BJ (cell line): ENCODE results near the gene IL17C. TPM values are rescaled to one million over a fixed set of nuclear protein-coding genes. Genes with fewer than 3 reads are reported as not detected.
A peak's percentile ranks its signal among the peaks of the same experiment; 100 is the strongest.

Experiments used
- CTCF ChIA-PET: fragments of 350-600 bp; formaldehyde crosslinking; extraction: SDS; loops from one replicate; lab custom pipeline; 2021; ENCODE audit warnings: antibody characterized with exemption, inconsistent platforms; lab: Yijun Ruan, JAX
- POLR2A ChIA-PET: fragments of 300-600 bp; sonication (Branson Sonifier 250); formaldehyde crosslinking; extraction: SDS; loops from one replicate; lab custom pipeline; 2021; ENCODE audit warnings: antibody characterized with exemption; lab: Charles Lee
- DNase-seq: peaks from one replicate; pipeline ENCODE4 v3.0.0-alpha.2; 2011; ENCODE audit warnings: low read depth
- H3K27me3 ChIP-seq: 2 replicates; pipeline ENCODE4 v1.6.0; 2011; ENCODE audit warnings: low read length; ENCODE audit not compliant: control insufficient read depth, insufficient read depth
- H3K36me3 ChIP-seq: 2 replicates; pipeline ENCODE4 v1.5.1; 2011; ENCODE audit warnings: low read length; ENCODE audit not compliant: control insufficient read depth, insufficient read depth
- H3K4me3 ChIP-seq: 2 replicates; pipeline ENCODE4 v1.5.1; 2011; ENCODE audit warnings: low read depth, mild to moderate bottlenecking, control low read depth, low read length
- CTCF ChIP-seq: IDR thresholded peaks from 2 replicates; pipeline ENCODE4 v1.5.1; 2011; ENCODE audit warnings: low read depth, mild to moderate bottlenecking, control low read depth, inconsistent platforms, low read length, moderate library complexity; ENCODE audit not compliant: insufficient read depth
- polyA plus RNA-seq: library from polyadenylated mRNA; depleted of rRNA; stranded (reverse); fragments of >200 nt; gene quantifications from 2 replicates; pipeline ENCODE4 v1.2.3, GENCODE V29; 2011

The IL17C gene
- polyA plus RNA-seq, 1 experiment, result not detected

GRCh38 chr16:88631384-88631783 is 7.0 kb upstream of the IL17C start:
- CTCF ChIA-PET, result no interaction called here
- Histone ChIP-seq H3K36me3 (peaks cover 23% of the 10 kb centered on the region), H3K4me3 (no peak overlapping the region), H3K27me3 (no peaks in the 10 kb centered on the region)
- POLR2A ChIA-PET, result no interaction called here
- no peak for DNase-seq
- TF ChIP-seq CTCF, result no peak

DNA sequence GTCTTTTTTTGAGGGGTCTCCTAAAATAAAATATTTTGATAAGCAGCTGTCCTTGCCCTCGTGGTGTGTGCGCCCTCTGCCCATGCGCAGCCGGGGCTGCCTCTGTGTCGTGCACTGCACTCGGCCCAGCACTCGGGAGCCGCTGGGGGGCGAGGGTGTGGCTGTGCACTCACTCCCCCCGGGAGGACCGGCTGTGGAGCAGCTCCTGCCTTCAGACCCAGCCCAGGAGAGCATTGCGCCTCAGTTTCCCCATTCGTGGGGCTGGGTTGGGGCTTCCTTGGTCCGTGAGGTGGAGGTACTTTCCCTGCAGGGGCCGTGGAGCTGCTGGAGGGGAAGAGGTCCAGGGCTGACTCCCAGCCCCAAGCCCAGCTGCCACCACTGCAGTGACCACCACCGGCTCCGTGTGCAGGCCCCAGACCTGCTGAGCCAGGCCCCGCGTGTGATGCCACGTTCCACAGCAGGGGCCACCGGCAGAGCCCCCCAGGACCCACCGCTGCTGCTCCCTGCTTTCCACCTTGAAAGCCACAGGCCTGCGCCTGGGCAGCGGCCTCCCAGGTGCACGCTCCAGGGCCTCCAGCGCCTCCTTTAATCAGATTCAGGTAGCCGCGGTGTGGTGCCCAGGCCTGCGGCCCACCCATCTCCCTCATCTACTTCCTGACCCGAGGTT is 6.3 kb upstream of the IL17C start:
- H3K27me3 ChIP-seq, result no peaks in the 10 kb centered on the region
- ChIA-PET CTCF (interaction anchor here (0.9 kb wide), 1 partner anchor 28 kb away, joined by 3 read pairs; no protein-coding TSS in a partner anchor), POLR2A (no interaction called here)
- DNase-seq, result no peak
- peaks cover 23% of the 10 kb centered on the region for H3K36me3 ChIP-seq
- no peak for TF ChIP-seq CTCF
- H3K4me3 ChIP-seq, result no peak overlapping the region

GRCh38 chr16:88632587-88632930 is 5.8 kb upstream of the IL17C start:
- POLR2A ChIA-PET, result no interaction called here
- Histone ChIP-seq H3K27me3 (no peaks in the 10 kb centered on the region), H3K36me3 (peaks cover 19% of the 10 kb centered on the region), H3K4me3 (no peak overlapping the region)
- DNase-seq, result no peak
- CTCF ChIA-PET, result interaction anchor here (0.9 kb wide), 1 partner anchor 28 kb away, joined by 3 read pairs; no protein-coding TSS in a partner anchor
- no peak for TF ChIP-seq CTCF

DNA sequence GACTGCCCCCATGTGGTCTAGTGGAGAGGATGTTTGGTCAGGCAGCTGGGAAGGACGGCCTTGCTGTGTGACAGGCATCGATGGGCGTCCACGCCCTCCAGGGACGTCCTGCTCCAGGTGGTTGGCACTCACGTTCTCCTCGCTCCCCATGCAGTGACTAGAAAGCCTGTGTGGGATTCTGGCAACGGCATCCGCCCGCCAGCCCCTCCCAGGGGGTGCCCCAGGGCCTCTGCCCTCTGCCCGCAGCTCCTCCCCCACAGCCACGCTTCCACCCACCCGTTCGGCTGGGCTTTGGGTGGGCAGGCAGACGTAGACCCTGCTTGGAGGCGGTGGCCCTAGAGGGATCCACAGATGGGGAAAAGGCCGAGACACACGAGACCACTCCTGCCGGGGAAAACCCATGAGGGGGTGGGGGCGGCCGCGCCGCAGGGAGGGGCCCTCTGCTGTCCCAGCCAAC is 4.7 kb upstream of the IL17C start:
- H3K36me3 ChIP-seq, result peaks cover 11% of the 10 kb centered on the region
- no peak overlapping the region for H3K4me3 ChIP-seq
- H3K27me3 ChIP-seq, result peaks cover 6% of the 10 kb centered on the region
- CTCF ChIA-PET, result interaction anchor here (1.0 kb wide), 1 partner anchor 10 kb away, joined by 3 read pairs; no protein-coding TSS in a partner anchor
- POLR2A ChIA-PET, result no interaction called here
- peak; percentile 34 for TF ChIP-seq CTCF
- no peak for DNase-seq

DNA sequence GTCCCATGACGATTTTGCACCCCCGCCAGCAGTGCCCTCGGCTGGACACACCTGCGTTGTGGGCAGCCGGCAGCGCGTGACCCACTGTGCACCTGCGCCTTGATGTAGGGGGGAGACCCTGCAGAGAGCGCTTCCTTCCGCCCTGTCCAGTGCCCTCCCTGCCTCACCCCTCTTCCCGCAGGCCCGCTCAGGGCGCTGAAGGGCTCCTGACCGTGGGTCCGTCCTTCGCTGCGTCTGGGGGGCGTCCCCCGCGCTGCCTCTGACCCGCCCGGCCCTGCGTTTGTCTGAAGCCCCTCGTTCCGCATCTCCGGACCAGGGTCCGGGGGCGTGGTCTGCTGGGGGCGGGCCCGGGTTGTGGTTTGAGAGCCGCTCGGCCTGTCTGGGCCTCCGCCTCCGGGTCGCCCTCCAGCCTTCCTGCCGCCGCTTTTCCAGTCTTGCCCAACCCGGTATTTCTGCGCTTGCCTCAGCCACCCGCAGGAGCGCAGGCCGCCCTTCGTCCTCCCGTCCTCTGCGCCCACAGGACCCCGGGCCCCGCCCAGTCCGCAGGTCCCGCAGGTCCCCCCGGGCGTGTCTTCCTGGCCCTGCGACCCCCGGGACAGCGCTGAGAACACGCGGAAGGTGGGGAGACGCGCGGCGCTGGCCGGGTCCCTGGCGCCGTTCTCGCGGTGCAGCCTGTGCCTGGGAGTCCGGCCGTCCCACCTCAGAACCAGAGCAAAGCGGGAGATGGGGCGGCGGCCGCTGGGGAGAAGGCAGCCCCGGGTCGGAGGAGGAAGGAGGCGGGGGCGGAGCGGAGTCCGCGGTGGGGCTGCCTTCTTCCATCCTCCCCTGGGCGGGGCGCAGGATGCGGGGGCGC is 4.0 kb upstream of the IL17C start:
- Histone ChIP-seq H3K4me3 (peak overlapping the region; percentile 47), H3K36me3 (peaks cover 11% of the 10 kb centered on the region), H3K27me3 (peaks cover 12% of the 10 kb centered on the region)
- DNase-seq, result no peak
- ChIA-PET CTCF (no interaction called here), POLR2A (no interaction called here)
- TF ChIP-seq CTCF, result no peak
